Left ventricle myocardium inferior (tissue), 1 donor: Measurements from ENCODE around the gene DAAM1. TPM values are rescaled to one million over a fixed set of nuclear protein-coding genes. Genes with fewer than 3 reads are reported as not detected.

ENCODE experiments used
- DNase-seq: peaks from one replicate; pipeline ENCODE4 v3.0.0-alpha.2; 2020
- H3K27ac ChIP-seq: fragments of 200-600 bp; replicated peaks from 2 replicates; pipeline ENCODE4 v1.8.0; 2021
- H3K27me3 ChIP-seq: fragments of 200-600 bp; 2 replicates; pipeline ENCODE4 v1.8.0; 2021; ENCODE audit warnings: low read depth
- H3K36me3 ChIP-seq: fragments of 200-600 bp; 2 replicates; pipeline ENCODE4 v1.8.0; 2021
- H3K4me1 ChIP-seq: fragments of 200-600 bp; 2 replicates; pipeline ENCODE4 v1.8.0; 2021
- H3K4me3 ChIP-seq: fragments of 200-600 bp; 2 replicates; pipeline ENCODE4 v1.8.0; 2021; ENCODE audit warnings: mild to moderate bottlenecking, moderate library complexity
- H3K9me3 ChIP-seq: fragments of 200-600 bp; replicated peaks from 2 replicates; pipeline ENCODE4 v1.8.0; 2021
- CTCF ChIP-seq: fragments of 200-600 bp; IDR thresholded peaks from 2 replicates; pipeline ENCODE4 v1.8.0; 2021; ENCODE audit warnings: antibody characterized with exemption, mild to moderate bottlenecking, borderline replicate concordance
- intact Hi-C: fragments of 100-400 bp; cut with micrococcal nuclease; formaldehyde crosslinking; loops from one replicate; pipeline ENCODE4 v1.11.0; 2022
- total RNA-seq: library from RNA; stranded (reverse); fragmentation: NEBNext Ultra II Directional; extraction: Animal tissue kit (Norgen Biotek cat#: 25700); gene quantifications from one replicate; pipeline ENCODE4 v1.2.1, GENCODE V29; 2021
- donor health status: DM: no; HTN: yes; CAD: no; lungs with severe emphysema.

The DAAM1 gene
- total RNA-seq, 1 donor from 2014 or later: 84.8 TPM

DNA sequence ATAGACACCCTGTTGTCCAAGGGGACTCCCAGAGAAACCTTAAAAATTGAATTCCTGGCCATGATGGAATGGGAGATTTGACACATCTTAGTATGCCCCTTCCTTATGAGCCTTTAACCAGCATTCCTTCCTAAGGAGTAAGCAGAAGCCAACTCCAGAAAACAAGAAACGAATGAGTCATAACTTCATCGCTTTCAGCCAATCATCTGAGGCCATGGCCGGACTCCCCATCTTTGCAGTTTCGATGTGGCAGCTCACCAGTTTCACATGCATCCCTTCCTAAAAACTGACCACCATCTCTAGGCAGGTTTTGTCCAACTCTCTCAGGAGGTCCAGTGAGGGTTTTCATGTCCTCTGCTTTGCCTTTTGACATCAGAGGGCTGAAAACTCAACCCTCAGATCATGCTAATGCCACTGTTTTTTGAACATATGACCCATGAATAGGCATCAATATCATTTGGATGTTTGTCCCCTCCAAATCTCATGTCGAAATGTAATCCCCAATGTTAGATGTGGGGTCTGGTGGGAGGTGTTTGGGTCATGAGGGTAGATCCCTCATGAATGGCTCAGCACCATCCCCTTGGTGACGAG lies 19.9 kb downstream of the DAAM1 start:
- Histone ChIP-seq H3K27ac (no peak overlapping the region), H3K36me3 (no peaks in the 10 kb centered on the region), H3K9me3 (no peaks in the 10 kb centered on the region), H3K4me1 (peaks cover 63% of the 10 kb centered on the region), H3K27me3 (no peaks in the 10 kb centered on the region), H3K4me3 (no peak overlapping the region)
- intact Hi-C loops: no loop called here
- DNase-seq: no peak
- TF ChIP-seq CTCF: no peak

DNA sequence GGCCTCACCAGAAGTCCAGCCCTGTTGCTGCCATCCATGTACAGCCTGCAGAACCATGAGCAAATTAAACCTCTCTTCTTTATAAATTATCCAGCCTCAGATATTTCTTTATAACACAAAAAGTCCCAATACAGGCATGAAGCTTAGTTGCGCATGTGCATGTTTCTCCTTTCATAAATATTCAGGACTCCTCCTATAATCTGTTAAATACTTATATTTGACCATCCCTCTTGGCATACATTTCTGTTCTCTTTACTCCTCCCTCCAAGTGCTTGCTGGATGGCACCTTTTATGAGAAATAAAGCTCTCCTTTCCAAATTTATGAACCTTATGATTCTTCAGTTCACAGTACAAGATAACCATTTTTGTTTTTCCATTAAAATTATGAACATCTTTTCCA lies 20.5 kb downstream of the DAAM1 start:
- Histone ChIP-seq H3K4me1 (peaks cover 63% of the 10 kb centered on the region), H3K9me3 (no peaks in the 10 kb centered on the region), H3K4me3 (no peak overlapping the region), H3K27ac (no peak overlapping the region), H3K36me3 (no peaks in the 10 kb centered on the region), H3K27me3 (no peaks in the 10 kb centered on the region)
- TF ChIP-seq CTCF: no peak
- DNase-seq: no peak
- intact Hi-C loops: no loop called here

DNA sequence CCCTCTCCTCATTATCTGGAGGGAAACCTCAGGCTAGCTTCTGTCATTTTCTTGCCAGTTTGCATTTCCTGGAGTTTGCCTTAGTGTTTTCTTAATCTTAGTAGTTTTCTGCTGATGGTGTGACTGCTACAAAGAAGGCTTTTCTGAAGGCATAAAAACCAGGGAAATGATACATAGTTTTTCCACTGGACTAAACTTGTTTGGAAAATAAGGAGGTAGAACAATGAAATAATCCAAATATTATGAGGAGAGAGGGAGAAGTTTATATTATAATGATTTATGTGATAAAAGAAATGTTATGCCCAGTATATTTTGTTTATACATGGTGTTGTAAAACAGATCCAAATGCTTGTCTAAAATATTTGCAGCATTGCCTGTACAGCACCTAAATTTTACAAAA lies 22.2 kb downstream of the DAAM1 start:
- H3K27me3 ChIP-seq: no peaks in the 10 kb centered on the region
- no peaks in the 10 kb centered on the region for H3K9me3 ChIP-seq
- H3K4me3 ChIP-seq: no peak overlapping the region
- no peak for DNase-seq
- no peak overlapping the region for H3K27ac ChIP-seq
- intact Hi-C loops: no loop called here
- no peak for TF ChIP-seq CTCF
- H3K4me1 ChIP-seq: peaks cover 65% of the 10 kb centered on the region
- no peaks in the 10 kb centered on the region for H3K36me3 ChIP-seq

DNA sequence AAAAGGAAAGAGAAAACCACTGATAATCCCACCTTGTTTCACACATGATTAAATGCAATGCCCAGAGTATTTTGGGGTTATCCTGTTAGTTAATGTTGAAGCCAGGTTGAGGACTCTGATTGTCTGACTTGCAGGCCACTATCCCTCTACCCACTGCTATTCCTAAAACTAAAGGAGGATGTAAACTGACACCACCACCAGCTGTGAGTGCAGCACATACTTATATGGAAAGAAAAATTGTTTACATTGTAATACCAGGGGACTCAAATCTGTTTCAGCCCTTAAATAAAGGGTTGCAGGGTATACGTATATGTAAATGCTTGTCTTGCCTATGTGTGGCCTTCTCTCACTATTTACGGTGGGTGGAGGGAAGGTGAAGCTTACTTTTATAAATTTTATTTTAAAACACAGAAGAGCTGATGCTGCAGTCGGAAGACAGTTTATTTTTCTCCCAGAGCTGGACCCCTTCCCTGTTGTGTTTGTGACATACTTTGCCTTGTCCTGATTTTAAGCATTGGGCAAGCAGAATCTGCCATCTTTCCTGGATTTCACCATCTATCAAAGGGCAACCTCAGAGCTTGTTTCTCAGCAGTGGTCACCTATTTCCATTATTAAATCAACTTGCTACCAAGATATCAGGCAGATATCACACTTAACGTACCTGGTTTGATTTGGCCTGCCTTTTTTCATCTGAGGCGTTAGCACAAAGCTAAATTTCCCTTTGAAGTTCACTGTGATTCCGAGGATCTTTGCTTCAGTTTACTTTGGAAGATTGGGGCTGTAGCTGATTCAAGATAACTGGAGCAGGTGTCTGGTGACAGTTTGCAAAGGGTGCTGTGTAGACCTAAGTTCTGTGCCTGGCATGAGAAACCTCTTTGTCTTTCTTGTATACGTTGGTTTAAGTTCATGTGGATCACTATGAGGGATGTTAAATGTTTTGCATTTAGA lies 25.2 kb downstream of the DAAM1 start:
- Histone ChIP-seq H3K27ac (peak overlapping the region; percentile 79), H3K27me3 (no peaks in the 10 kb centered on the region), H3K36me3 (no peaks in the 10 kb centered on the region), H3K4me1 (peaks cover 90% of the 10 kb centered on the region), H3K9me3 (no peaks in the 10 kb centered on the region), H3K4me3 (no peak overlapping the region)
- intact Hi-C loops: no loop called here
- DNase-seq: no peak
- TF ChIP-seq CTCF: no peak

DNA sequence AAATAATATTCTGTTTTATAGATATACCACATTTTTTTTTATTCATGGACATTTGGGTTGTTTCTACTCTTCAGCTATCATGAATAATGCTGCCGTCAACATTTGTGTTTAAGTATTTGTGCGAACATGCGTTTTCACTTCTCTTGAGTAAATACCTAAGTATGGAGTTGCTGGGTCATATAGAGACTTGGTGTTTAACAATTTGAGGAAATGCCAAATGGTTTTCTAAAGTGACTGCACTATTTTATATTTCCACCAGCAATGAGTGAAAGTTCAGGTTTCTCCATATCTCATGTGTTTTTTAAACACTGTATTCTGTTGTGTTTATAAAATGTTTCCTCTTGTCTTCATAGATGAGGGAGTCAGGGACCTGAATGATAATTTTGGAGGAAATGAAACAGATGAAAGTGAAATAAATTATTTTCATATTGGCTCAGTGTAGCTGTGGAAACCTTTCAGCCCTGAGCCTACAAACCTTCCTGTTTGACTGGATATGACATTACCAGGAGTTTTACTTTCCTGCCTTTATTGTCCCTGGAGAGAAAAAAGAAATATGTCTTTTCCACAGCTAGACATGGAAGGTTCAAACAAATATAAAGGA lies 26.3 kb downstream of the DAAM1 start:
- peak overlapping the region; percentile 79 for H3K27ac ChIP-seq
- H3K9me3 ChIP-seq: no peaks in the 10 kb centered on the region
- no peak for TF ChIP-seq CTCF
- no peak overlapping the region for H3K4me3 ChIP-seq
- intact Hi-C loops: no loop called here
- DNase-seq: no peak
- H3K4me1 ChIP-seq: peaks cover 100% of the 10 kb centered on the region
- H3K36me3 ChIP-seq: no peaks in the 10 kb centered on the region
- no peaks in the 10 kb centered on the region for H3K27me3 ChIP-seq
